Glomerular endothelial cell (primary cell): Measurements from ENCODE around the gene HOXC4. TPM values are rescaled to one million over a fixed set of nuclear protein-coding genes. Genes with fewer than 3 reads are reported as not detected.
"Not testable (repeated sequence)": the region's sequence is repeated elsewhere in the genome, so short reads cannot be mapped to it uniquely, and the experiment has no call there.

ENCODE experiments used
- DNase-seq: peaks from one replicate; pipeline ENCODE4 v3.0.0-alpha.2; 2011; ENCODE audit warnings: low read depth, low spot score; ENCODE audit errors: extremely low read depth
- total RNA-seq: library from RNA; depleted of rRNA; stranded (reverse); fragments of >200 nt; gene quantifications from 2 replicates; pipeline ENCODE4 v1.2.3, GENCODE V29; 2015

Gene HOXC4
- total RNA-seq, 1 donor from 2014 or later: 0.47 TPM

GRCh38 chr12:54081581-54082396 is 28.2 kb downstream of the HOXC4 start:
- not testable (repeated sequence) for DNase-seq

DNA sequence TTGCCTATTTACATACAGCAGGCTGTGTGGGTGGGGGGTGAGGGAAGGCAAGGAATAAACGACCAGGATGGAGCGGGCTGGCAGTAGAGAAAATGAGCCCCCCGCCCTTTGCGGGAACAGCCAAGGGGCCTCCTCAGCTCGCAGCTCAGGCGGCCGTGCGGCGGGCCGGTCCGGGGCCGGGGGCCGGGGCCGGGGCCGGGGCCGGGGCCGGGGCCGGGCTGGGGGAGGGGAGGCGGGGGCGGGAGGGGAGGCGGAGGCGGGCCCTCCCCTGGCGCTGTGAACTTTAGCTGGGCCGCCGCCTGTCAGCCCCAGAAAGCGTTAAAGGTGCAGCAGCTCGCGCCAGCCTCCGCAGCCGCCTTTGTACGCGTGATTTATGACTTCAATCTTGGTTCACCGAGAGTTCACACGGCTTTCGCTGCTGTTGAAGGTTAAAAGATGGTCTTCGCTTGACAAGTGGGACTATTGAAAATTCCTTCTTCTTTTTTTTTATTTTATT is 28.8 kb downstream of the HOXC4 start:
- no peak for DNase-seq

- DNase-seq: not testable (repeated sequence)
These were observed 34.4 kb downstream of the HOXC4 start for GRCh38 chr12:54088011-54088410.

GRCh38 chr12:54089465-54089864 is 35.8 kb downstream of the HOXC4 start:
- DNase-seq: not testable (repeated sequence)

GRCh38 chr12:54090312-54090711 is 36.7 kb downstream of the HOXC4 start:
- DNase-seq: not testable (repeated sequence)

- not testable (repeated sequence) for DNase-seq
These were observed 39.3 kb downstream of the HOXC4 start for GRCh38 chr12:54092943-54093342.

- DNase-seq: not testable (repeated sequence)
These were observed 42.3 kb downstream of the HOXC4 start for GRCh38 chr12:54095928-54096327.

GRCh38 chr12:54098644-54099043 is 45.0 kb downstream of the HOXC4 start:
- not testable (repeated sequence) for DNase-seq

DNA sequence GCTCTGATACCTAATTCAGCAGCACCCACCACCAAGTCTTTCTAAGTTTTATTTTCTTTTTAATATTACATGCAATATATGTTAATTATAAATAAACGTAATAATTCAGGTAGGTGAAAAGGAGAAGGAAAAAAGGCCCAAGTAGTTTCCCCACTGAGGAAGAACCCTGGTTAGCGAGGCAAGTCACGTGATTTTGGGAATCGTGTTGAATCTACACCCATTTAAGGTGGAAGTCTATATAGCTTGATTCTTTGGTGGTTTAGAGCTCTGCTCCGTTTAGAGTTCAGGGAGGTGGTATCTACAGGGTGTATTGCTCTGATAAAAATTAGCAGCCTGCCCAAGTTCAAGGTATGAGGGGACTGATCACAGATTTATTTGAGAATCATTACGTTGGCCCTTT is 47.0 kb downstream of the HOXC4 start:
- DNase-seq: not testable (repeated sequence)

DNA sequence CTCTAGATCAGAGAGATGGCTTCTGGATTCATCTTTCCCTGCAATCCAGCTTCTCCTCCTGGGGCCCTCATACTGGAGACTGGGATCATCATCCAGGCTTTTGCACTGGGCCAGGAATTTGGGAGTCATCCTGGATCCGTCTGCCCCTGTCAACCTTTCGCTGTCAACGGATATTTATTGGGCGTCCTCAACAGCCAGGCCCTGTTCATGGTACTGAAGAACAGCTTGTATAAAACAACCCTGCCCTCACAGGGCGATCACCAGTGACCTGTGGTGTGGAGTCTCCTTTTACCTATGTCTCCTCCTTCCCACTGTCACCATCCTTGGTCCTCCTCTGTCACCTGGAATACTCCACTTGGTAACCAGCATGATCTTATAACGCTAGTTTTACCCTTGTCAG is 48.6 kb downstream of the HOXC4 start:
- not testable (repeated sequence) for DNase-seq

GRCh38 chr12:54103827-54104226 is 50.2 kb downstream of the HOXC4 start:
- not testable (repeated sequence) for DNase-seq

Other genes starting within 250 kb of the HOXC4 start
- gene HOXC13, start 115.0 kb upstream of the HOXC4 start, total RNA-seq: not detected in 2 replicates
- not detected in 2 replicates for gene HOXC12, start 98.9 kb upstream of the HOXC4 start, total RNA-seq
- gene HOXC11, start 80.7 kb upstream of the HOXC4 start, total RNA-seq: 0.23 TPM in 1 of 2 replicates, not detected in the other
- gene HOTAIR, start 78.9 kb upstream of the HOXC4 start, total RNA-seq: 0.12 TPM in 1 of 2 replicates, not detected in the other
- gene HOXC10, start 68.7 kb upstream of the HOXC4 start, total RNA-seq: 1.2 and 6.1 TPM in 2 replicates
- 4.0 and 5.7 TPM in 2 replicates for gene HOXC9, start 53.7 kb upstream of the HOXC4 start, total RNA-seq
- gene HOXC8, start 44.9 kb upstream of the HOXC4 start, total RNA-seq: 0.15 and 0.82 TPM in 2 replicates
- gene HOXC6, start 25.4 kb upstream of the HOXC4 start, total RNA-seq: 0.10 and 0.70 TPM in 2 replicates
- gene HOXC5, start 20.8 kb upstream of the HOXC4 start, total RNA-seq: 0.12 TPM in 1 of 2 replicates, not detected in the other
- 16.3 and 19.0 TPM in 2 replicates for gene SMUG1, start 135.2 kb downstream of the HOXC4 start, total RNA-seq
- 41.5 and 49.4 TPM in 2 replicates for gene CBX5, start 226.3 kb downstream of the HOXC4 start, total RNA-seq
- 488 and 499 TPM in 2 replicates for gene HNRNPA1, start 226.9 kb downstream of the HOXC4 start, total RNA-seq
- gene NFE2, start 247.2 kb downstream of the HOXC4 start, total RNA-seq: not detected in 2 replicates